22Rv1 (cell line): Measurements from ENCODE around the gene PDE8B.

Source experiments
- H3K27ac ChIP-seq: fragments of 450-650 bp; 2 replicates; pipeline ENCODE4 v1.5.1; 2017
- ZFX ChIP-seq: fragments of 450-650 bp; IDR thresholded peaks from 2 replicates; pipeline ENCODE4 v1.6.1; 2017; ENCODE audit warnings: antibody characterized with exemption, borderline replicate concordance
- TF ChIP-seq, protein P1 (sequence below): fragments of 450-650 bp; IDR thresholded peaks from 2 replicates; pipeline ENCODE4 v1.5.1; 2017; ENCODE audit warnings: mild to moderate bottlenecking

PDE8B gene

DNA sequence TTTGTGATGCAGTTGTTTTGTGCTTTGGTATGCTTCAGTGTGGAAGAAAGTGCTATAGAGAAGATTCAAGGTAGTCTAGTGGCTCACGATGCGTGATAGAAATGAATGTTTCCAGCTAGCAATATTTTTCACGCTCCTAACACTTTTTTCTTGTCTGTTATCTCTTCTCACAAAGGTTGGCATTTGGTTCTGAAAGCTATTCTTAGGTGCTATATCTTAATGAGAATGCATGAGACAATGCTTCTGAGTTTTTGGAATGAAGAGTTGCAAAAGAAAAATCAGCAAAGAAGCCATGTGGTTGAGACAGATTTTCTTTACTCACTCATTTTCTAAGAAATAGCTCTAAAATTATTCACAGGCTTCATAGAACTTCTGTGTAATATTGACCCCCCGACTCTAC lies 122.6 kb downstream of the PDE8B start:
- no peak overlapping the region for H3K27ac ChIP-seq
- no peak for TF ChIP-seq ZFX
- TF ChIP-seq, protein P1, sequence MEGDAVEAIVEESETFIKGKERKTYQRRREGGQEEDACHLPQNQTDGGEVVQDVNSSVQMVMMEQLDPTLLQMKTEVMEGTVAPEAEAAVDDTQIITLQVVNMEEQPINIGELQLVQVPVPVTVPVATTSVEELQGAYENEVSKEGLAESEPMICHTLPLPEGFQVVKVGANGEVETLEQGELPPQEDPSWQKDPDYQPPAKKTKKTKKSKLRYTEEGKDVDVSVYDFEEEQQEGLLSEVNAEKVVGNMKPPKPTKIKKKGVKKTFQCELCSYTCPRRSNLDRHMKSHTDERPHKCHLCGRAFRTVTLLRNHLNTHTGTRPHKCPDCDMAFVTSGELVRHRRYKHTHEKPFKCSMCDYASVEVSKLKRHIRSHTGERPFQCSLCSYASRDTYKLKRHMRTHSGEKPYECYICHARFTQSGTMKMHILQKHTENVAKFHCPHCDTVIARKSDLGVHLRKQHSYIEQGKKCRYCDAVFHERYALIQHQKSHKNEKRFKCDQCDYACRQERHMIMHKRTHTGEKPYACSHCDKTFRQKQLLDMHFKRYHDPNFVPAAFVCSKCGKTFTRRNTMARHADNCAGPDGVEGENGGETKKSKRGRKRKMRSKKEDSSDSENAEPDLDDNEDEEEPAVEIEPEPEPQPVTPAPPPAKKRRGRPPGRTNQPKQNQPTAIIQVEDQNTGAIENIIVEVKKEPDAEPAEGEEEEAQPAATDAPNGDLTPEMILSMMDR, result no peak

DNA sequence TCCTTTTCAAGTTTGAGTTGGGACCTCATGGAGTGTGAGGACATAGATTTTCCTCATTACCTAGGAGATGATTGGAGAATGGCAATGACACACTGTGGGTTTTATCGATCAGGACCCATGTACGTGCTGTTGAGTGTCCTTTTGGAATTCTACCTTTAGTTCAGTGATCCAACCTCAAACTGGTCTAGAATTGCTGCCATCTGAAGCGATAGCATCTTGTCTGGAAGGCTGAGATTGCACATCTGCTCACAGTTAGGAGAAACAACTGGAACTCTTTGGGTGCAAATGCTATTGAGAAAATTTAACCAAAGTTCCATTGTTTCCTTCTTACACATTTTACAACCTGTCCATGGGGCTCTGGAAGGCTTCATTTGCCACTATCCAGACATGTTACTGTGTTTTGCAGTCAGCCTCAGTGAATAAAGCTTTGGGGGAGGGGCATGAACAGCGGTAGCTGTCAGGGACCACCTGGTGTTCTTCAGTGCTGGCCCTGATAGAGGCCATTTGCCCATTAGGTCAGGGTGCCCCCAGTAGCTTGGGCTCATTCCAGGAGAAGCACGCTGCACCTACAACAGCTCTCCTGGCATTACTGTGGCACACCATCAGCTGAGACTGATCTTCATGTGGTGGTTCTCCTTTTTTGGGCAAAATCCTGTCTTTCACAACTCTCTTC lies 123.1 kb downstream of the PDE8B start:
- H3K27ac ChIP-seq, result no peak overlapping the region
- TF ChIP-seq, protein P1, result no peak
- TF ChIP-seq ZFX, result no peak

DNA sequence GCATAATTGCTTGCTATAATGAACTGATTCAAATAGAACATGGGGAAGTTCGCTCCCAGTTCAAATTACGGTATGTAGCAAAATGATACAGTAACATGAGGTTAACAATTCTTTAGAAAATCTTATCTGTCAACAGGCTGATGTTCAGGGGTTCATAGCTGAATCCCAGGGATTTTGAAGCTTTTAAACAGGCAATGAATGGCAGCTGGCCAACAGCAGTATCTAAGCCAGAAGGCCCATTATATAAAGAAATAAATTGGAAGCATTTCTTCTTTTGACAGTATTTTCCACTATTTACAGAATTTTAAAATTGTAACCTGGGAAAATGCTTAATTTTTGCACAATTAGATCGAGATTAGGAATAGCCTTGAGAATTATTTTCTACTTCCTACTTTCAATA lies 126.8 kb downstream of the PDE8B start:
- H3K27ac ChIP-seq, result no peak overlapping the region
- TF ChIP-seq, protein P1, result no peak
- no peak for TF ChIP-seq ZFX

DNA sequence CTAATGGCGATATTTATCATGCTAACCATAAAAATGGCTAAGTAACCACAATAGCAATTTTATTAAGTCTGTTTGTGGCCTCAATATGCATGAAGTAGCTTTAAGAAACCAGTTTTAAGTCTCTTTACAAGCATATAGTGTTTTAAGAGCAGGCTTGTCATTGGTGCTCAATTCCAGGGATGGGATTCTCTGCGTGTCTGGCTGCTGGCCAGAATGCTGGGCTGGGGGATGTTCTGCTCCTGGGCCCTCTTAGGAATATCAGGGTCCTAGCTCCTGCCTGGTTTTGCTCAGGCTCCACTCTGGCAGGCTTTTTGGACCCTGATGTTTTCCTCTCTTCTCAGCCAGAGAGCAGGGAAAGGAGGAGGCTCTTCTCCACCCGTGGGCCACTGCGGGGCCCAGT lies 127.2 kb downstream of the PDE8B start:
- no peak overlapping the region for H3K27ac ChIP-seq
- TF ChIP-seq ZFX, result no peak
- TF ChIP-seq, protein P1, result no peak

DNA sequence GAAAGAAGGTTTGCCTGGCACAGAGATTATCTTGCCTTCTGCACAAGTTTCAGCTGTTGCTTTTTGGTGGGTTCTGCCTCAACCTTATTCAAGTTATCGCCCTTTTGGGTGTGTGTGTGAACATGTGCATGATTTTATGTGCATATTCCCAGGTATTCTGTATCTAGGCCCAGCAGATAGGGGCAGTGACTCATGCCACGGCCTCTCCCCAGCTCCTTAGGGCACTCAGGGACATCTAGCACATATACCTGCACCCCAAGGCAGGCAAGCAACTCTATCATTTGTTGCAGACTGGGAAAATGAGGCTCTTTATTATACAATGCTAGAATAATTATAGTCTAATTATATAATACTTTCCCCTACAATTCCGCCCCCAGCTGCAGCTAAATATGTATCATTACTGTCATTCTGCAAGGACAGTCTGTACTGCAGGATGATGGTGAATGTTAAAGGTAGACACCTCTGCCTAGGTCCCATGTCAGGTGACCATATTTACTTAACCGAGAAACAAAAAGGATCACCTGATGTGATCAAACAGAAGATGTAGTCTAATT lies 128.9 kb downstream of the PDE8B start:
- no peak overlapping the region for H3K27ac ChIP-seq
- TF ChIP-seq, protein P1, result no peak
- no peak for TF ChIP-seq ZFX

DNA sequence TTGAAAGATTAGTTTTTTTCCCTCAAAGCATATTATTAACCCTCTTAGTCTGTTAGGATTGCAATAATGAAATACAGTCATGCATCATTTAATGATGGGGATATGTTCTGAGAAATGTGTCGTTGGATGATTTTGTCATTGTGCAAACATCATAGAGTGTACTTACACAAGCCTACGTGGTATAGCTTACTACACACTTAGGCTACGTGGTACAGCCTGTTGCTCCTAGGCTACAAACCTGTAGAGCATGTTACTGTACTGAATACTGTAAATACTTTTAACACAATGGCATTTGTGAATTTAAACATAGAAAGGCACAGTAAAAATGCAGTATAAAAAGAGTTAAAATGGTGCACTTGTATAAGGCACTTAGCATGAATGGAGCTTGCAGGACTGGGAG lies 132.7 kb downstream of the PDE8B start:
- TF ChIP-seq ZFX, result no peak
- TF ChIP-seq, protein P1, result no peak
- H3K27ac ChIP-seq, result no peak overlapping the region

DNA sequence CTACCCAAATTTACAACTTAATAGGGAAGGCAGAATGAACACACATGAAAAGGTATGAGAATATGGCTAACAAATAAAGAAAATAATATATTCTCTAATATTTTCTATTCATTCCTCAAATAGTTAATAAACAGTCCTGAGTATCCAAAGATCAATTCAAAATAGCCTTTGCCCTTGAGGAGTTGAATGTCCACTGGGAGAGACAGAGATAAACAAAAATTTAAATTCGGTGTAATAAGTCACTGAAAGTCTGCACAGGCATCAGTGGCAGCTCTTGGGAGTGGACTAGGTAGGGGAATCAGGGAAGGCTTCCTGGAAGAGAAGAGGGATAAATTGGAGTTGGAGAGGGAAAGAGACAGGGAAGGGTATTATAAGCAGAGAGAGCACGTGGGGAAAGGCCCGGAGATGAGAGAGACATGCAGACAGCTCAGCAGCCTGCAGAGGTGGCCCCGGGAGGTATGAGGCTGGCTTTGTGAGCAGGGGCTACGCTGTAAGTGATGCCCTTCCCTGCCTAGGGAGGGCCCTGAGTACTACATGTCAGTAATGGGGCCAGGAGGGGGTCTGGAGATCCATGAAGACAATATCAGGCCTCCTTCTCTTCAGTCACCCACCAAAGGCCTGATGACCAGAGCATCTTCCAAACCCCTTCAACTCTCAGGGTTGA lies 137.1 kb downstream of the PDE8B start:
- no peak overlapping the region for H3K27ac ChIP-seq
- TF ChIP-seq, protein P1, result no peak
- TF ChIP-seq ZFX, result no peak
